ENCODE results near the gene CFAP97D2. TPM values are rescaled to one million over a fixed set of nuclear protein-coding genes. Genes with fewer than 3 reads are reported as not detected.
A peak's percentile ranks its signal among the peaks of the same experiment; 100 is the strongest.

CFAP97D2 gene
- total RNA-seq, 5 donors from 2014 or later (not counting 1 experiment from before 2014, with no cell fraction given), result 0.92 to 4.5 (median 2.6) TPM

GRCh38 chr13:114136576-114136975 lies 42.5 kb upstream of the CFAP97D2 start:
- Histone ChIP-seq H3K4me1 (ENCODE audit: control insufficient read depth in 1 of 2, extremely low read depth in 1 of 2, insufficient read depth in 2 of 2, low read length in 2 of 2) (peaks cover 24 to 46% of the 10 kb centered on the region in 2 experiments), H3K27ac (ENCODE audit: low read length) (no peak overlapping the region), H3K36me3 (ENCODE audit: control insufficient read depth in 2 of 2, extremely low read depth in 1 of 2, insufficient read depth in 1 of 2, low read length in 1 of 2) (no peaks in the 10 kb centered on the region), H3K27me3 (replicated peaks in 1 of 2; ENCODE audit: control insufficient read depth in 2 of 2, extremely low read depth in 1 of 2, insufficient read depth in 2 of 2, low read length in 1 of 2) (no peaks in the 10 kb centered on the region), H3K9me3 (no peaks in the 10 kb centered on the region), H3K4me3 (ENCODE audit: control insufficient read depth in 1 of 2, extremely low read depth in 1 of 2, low read length in 1 of 2) (no peak overlapping the region)
- DNase-seq, result no peak
- ATAC-seq (replicated peaks in 1 of 4), result no peak
- 98% methylated on average over 7 of the region's 7 CpGs for WGBS (ENCODE audit: insufficient coverage)
- no peak overlapping the region for H3K4me3 Mint-ChIP-seq
- peak overlapping the region; percentile 68 for H3K27ac Mint-ChIP-seq
- ChIA-PET POLR2A (no interaction called here), CTCF (no interaction called here)
- no peaks in the 10 kb centered on the region for H3K27me3 Mint-ChIP-seq
- peaks cover 3% of the 10 kb centered on the region for H3K36me3 Mint-ChIP-seq
- peaks cover 23 to 37% (median 32%) of the 10 kb centered on the region in 3 donors for H3K4me1 Mint-ChIP-seq
- no peaks in the 10 kb centered on the region for H3K9me3 Mint-ChIP-seq

- POLR2A ChIA-PET, result interaction anchor here in 1 of 2 donors (0.9 kb wide), 1 partner anchor 8 kb away, joined by 4 read pairs; no protein-coding TSS in a partner anchor
- Mint-ChIP-seq H3K36me3 (no peaks in the 10 kb centered on the region), H3K4me3 (no peak overlapping the region), H3K4me1 (peaks cover 6 to 27% (median 23%) of the 10 kb centered on the region in 3 donors), H3K27ac (no peak overlapping the region), H3K27me3 (no peaks in the 10 kb centered on the region), H3K9me3 (no peaks in the 10 kb centered on the region)
- peaks cover 52 to 69% of the 10 kb centered on the region in 2 experiments for H3K4me1 ChIP-seq (ENCODE audit: control insufficient read depth in 1 of 2, extremely low read depth in 1 of 2, insufficient read depth in 2 of 2, low read length in 2 of 2)
- CTCF ChIA-PET, result interaction anchor here in 1 of 2 donors (1.0 kb wide), 1 partner anchor 8 kb away, joined by 3 read pairs; no protein-coding TSS in a partner anchor
- peak; percentile 5 to 28 (median 6) for ATAC-seq (replicated peaks in 1 of 4)
- no peaks in the 10 kb centered on the region for H3K9me3 ChIP-seq
- H3K4me3 ChIP-seq (ENCODE audit: control insufficient read depth in 1 of 2, extremely low read depth in 1 of 2, low read length in 1 of 2), result peak overlapping the region; percentile 2 to 16
- peak overlapping the region; percentile 86 for H3K27ac ChIP-seq (ENCODE audit: low read length)
- peak in 32 of 35 experiments; percentile 17 to 70 (median 54) for DNase-seq
- 2% methylated on average over 9 of the region's 25 CpGs for WGBS (ENCODE audit: insufficient coverage)
- H3K27me3 ChIP-seq (replicated peaks in 1 of 2; ENCODE audit: control insufficient read depth in 2 of 2, extremely low read depth in 1 of 2, insufficient read depth in 2 of 2, low read length in 1 of 2), result no peaks in the 10 kb centered on the region
- no peaks in the 10 kb centered on the region for H3K36me3 ChIP-seq (ENCODE audit: control insufficient read depth in 2 of 2, extremely low read depth in 1 of 2, insufficient read depth in 1 of 2, low read length in 1 of 2)
These were observed 38.7 kb upstream of the CFAP97D2 start for GRCh38 chr13:114140131-114140905.

- Histone ChIP-seq H3K4me3 (ENCODE audit: control insufficient read depth in 1 of 2, extremely low read depth in 1 of 2, low read length in 1 of 2) (peak overlapping the region; percentile 2 to 16), H3K4me1 (ENCODE audit: control insufficient read depth in 1 of 2, extremely low read depth in 1 of 2, insufficient read depth in 2 of 2, low read length in 2 of 2) (peaks cover 58 to 70% of the 10 kb centered on the region in 2 experiments), H3K9me3 (no peaks in the 10 kb centered on the region), H3K27me3 (replicated peaks in 1 of 2; ENCODE audit: control insufficient read depth in 2 of 2, extremely low read depth in 1 of 2, insufficient read depth in 2 of 2, low read length in 1 of 2) (no peaks in the 10 kb centered on the region), H3K36me3 (ENCODE audit: control insufficient read depth in 2 of 2, extremely low read depth in 1 of 2, insufficient read depth in 1 of 2, low read length in 1 of 2) (no peaks in the 10 kb centered on the region), H3K27ac (ENCODE audit: low read length) (peak overlapping the region; percentile 86)
- ChIA-PET POLR2A (no interaction called here), CTCF (no interaction called here)
- Mint-ChIP-seq H3K9me3 (no peaks in the 10 kb centered on the region), H3K27ac (no peak overlapping the region), H3K36me3 (no peaks in the 10 kb centered on the region), H3K27me3 (no peaks in the 10 kb centered on the region), H3K4me1 (peaks cover 5 to 30% (median 26%) of the 10 kb centered on the region in 3 donors), H3K4me3 (no peak overlapping the region)
- 5% methylated on average over 7 of the region's 10 CpGs for WGBS (ENCODE audit: insufficient coverage)
- peak; percentile 21 to 34 (median 32) for ATAC-seq (replicated peaks in 1 of 4)
- peak in 27 of 35 experiments; percentile 39 to 73 (median 53) for DNase-seq
These were observed 38.2 kb upstream of the CFAP97D2 start for GRCh38 chr13:114140906-114141250.

- ChIA-PET CTCF (no interaction called here), POLR2A (no interaction called here)
- peak overlapping the region; percentile 2 to 16 for H3K4me3 ChIP-seq (ENCODE audit: control insufficient read depth in 1 of 2, extremely low read depth in 1 of 2, low read length in 1 of 2)
- H3K27ac ChIP-seq (ENCODE audit: low read length), result peak overlapping the region; percentile 86
- H3K4me3 Mint-ChIP-seq, result no peak overlapping the region
- no peaks in the 10 kb centered on the region for H3K36me3 ChIP-seq (ENCODE audit: control insufficient read depth in 2 of 2, extremely low read depth in 1 of 2, insufficient read depth in 1 of 2, low read length in 1 of 2)
- no peaks in the 10 kb centered on the region for H3K36me3 Mint-ChIP-seq
- H3K9me3 Mint-ChIP-seq, result no peaks in the 10 kb centered on the region
- no peaks in the 10 kb centered on the region for H3K27me3 ChIP-seq (replicated peaks in 1 of 2; ENCODE audit: control insufficient read depth in 2 of 2, extremely low read depth in 1 of 2, insufficient read depth in 2 of 2, low read length in 1 of 2)
- peaks cover 3 to 31% (median 27%) of the 10 kb centered on the region in 3 donors for H3K4me1 Mint-ChIP-seq
- H3K27ac Mint-ChIP-seq, result no peak overlapping the region
- H3K4me1 ChIP-seq (ENCODE audit: control insufficient read depth in 1 of 2, extremely low read depth in 1 of 2, insufficient read depth in 2 of 2, low read length in 2 of 2), result peaks cover 64 to 75% of the 10 kb centered on the region in 2 experiments
- H3K27me3 Mint-ChIP-seq, result no peaks in the 10 kb centered on the region
- WGBS (ENCODE audit: insufficient coverage), result 81% methylated on average over 15 of the region's 15 CpGs
- DNase-seq (no peak), ATAC-seq (replicated peaks in 1 of 4) (no peak)
- H3K9me3 ChIP-seq, result no peaks in the 10 kb centered on the region
These were observed 37.6 kb upstream of the CFAP97D2 start for GRCh38 chr13:114141261-114141996.

GRCh38 chr13:114142137-114142550 lies 36.9 kb upstream of the CFAP97D2 start:
- no peak overlapping the region for H3K27ac Mint-ChIP-seq
- 62% methylated on average over 6 of the region's 6 CpGs for WGBS (ENCODE audit: insufficient coverage)
- Histone ChIP-seq H3K4me1 (ENCODE audit: control insufficient read depth in 1 of 2, extremely low read depth in 1 of 2, insufficient read depth in 2 of 2, low read length in 2 of 2) (peaks cover 70 to 82% of the 10 kb centered on the region in 2 experiments), H3K27me3 (replicated peaks in 1 of 2; ENCODE audit: control insufficient read depth in 2 of 2, extremely low read depth in 1 of 2, insufficient read depth in 2 of 2, low read length in 1 of 2) (no peaks in the 10 kb centered on the region), H3K36me3 (ENCODE audit: control insufficient read depth in 2 of 2, extremely low read depth in 1 of 2, insufficient read depth in 1 of 2, low read length in 1 of 2) (no peaks in the 10 kb centered on the region), H3K4me3 (ENCODE audit: control insufficient read depth in 1 of 2, extremely low read depth in 1 of 2, low read length in 1 of 2) (peak overlapping the region in 1 of 2 donors; percentile 3), H3K9me3 (no peaks in the 10 kb centered on the region), H3K27ac (ENCODE audit: low read length) (peak overlapping the region; percentile 86)
- ATAC-seq (replicated peaks in 1 of 4) (peak; percentile 2 to 10 (median 6)), DNase-seq (peak in 3 of 35 experiments; percentile 29 to 41 (median 39))
- H3K27me3 Mint-ChIP-seq, result no peaks in the 10 kb centered on the region
- no peak overlapping the region for H3K4me3 Mint-ChIP-seq
- CTCF ChIA-PET, result interaction anchor here in 1 of 2 donors (1.1 kb wide), 1 partner anchor 31 kb away, joined by 6 read pairs; no protein-coding TSS in a partner anchor
- no peaks in the 10 kb centered on the region for H3K9me3 Mint-ChIP-seq
- H3K36me3 Mint-ChIP-seq, result peaks cover 4% of the 10 kb centered on the region
- H3K4me1 Mint-ChIP-seq, result peaks cover 2 to 35% (median 32%) of the 10 kb centered on the region in 3 donors
- POLR2A ChIA-PET, result no interaction called here

All from T-cell (primary cell).